Ectodermal cell (in vitro differentiated cells): ENCODE measurements around the gene APOA4. TPM values are rescaled to one million over a fixed set of nuclear protein-coding genes. Genes with fewer than 3 reads are reported as not detected.

Source experiments
- H3K27ac ChIP-seq: 2 replicates; pipeline ENCODE4 v1.7.0; 2013; ENCODE audit warnings: mild to moderate bottlenecking, low read depth, low read length; ENCODE audit not compliant: insufficient read depth, poor library complexity, severe bottlenecking
- H3K27me3 ChIP-seq: 2 replicates; pipeline ENCODE4 v1.7.0; 2013; ENCODE audit warnings: mild to moderate bottlenecking, low read length; ENCODE audit not compliant: insufficient read depth, control insufficient read depth, poor library complexity, severe bottlenecking
- H3K36me3 ChIP-seq: one replicate; pipeline ENCODE4 v1.7.0; 2013; ENCODE audit warnings: low read length; ENCODE audit not compliant: control insufficient read depth, insufficient read depth
- H3K4me1 ChIP-seq: one replicate; pipeline ENCODE4 v1.7.0; 2013; ENCODE audit warnings: low read length; ENCODE audit not compliant: control insufficient read depth, insufficient read depth
- H3K4me3 ChIP-seq: 2 replicates; pipeline ENCODE4 v1.7.0; 2013; ENCODE audit warnings: low read depth, low read length, control low read depth; ENCODE audit not compliant: insufficient read depth
- H3K9me3 ChIP-seq: 2 replicates; pipeline ENCODE4 v1.7.0; 2013; ENCODE audit warnings: mild to moderate bottlenecking, low read length, moderate library complexity; ENCODE audit not compliant: control insufficient read depth
- WGBS, 2 experiments: methylation state at CpG; one replicate each; pipeline ENCODE4 v1.1.7; 2013; ENCODE audit warnings: missing lambda C conversion rate in 2 of 2; 5-methylcytosine and 5-hydroxymethylcytosine counted together
- polyA plus RNA-seq, 4 experiments: library from polyadenylated mRNA; stranded (reverse); fragments of 50-300 nt; gene quantifications; one replicate each; pipeline ENCODE4 v1.2.3, GENCODE V29; 2013

APOA4 gene
- not detected for polyA plus RNA-seq (2013, experiment 1 of 4)
- 0.12 TPM for polyA plus RNA-seq (2013, experiment 2 of 4)
- polyA plus RNA-seq (2013, experiment 3 of 4) = 1.2 TPM
- polyA plus RNA-seq (2013, experiment 4 of 4) = 0.28 TPM

- no peak within 1 kb of the TSS for H3K27ac ChIP-seq
- H3K27me3 ChIP-seq = no peaks in the 10 kb centered on the region
- no peaks in the 10 kb centered on the region for H3K36me3 ChIP-seq
- H3K4me3 ChIP-seq = no peak within 1 kb of the TSS
- no peaks in the 10 kb centered on the region for H3K9me3 ChIP-seq
- 81 to 82% methylated on average over 14 to 16 of the region's 16 CpGs for WGBS, 2 experiments
- peaks cover 8% of the 10 kb centered on the region for H3K4me1 ChIP-seq
Measured at GRCh38 chr11:116823031-116823843, at the start of gene APOA4. TSS of gene APOA4 (minus strand) at chr11:116823304. CDS start at chr11:116823191, 113 bp downstream.

GRCh38 chr11:116871248-116871647, 48.1 kb upstream of the APOA4 start:
- H3K4me3 ChIP-seq = no peak overlapping the region

GRCh38 chr11:116870054-116870453, 47.0 kb upstream of the APOA4 start:
- no peaks in the 10 kb centered on the region for H3K9me3 ChIP-seq
- H3K36me3 ChIP-seq = peaks cover 44% of the 10 kb centered on the region
- H3K4me1 ChIP-seq = no peaks in the 10 kb centered on the region
- no peaks in the 10 kb centered on the region for H3K27me3 ChIP-seq
- H3K4me3 ChIP-seq = no peak overlapping the region
- no peak overlapping the region for H3K27ac ChIP-seq
- 93 to 95% methylated on average over 3 of the region's 3 CpGs for WGBS, 2 experiments

More at GRCh38 chr11:116871248-116871647, 48.1 kb upstream of the APOA4 start:
- Histone ChIP-seq H3K36me3 (peaks cover 39% of the 10 kb centered on the region), H3K27me3 (no peaks in the 10 kb centered on the region), H3K4me1 (no peaks in the 10 kb centered on the region), H3K9me3 (no peaks in the 10 kb centered on the region), H3K27ac (no peak overlapping the region)
- 92 to 93% methylated on average over 3 of the region's 3 CpGs for WGBS, 2 experiments

- Histone ChIP-seq H3K27me3 (no peaks in the 10 kb centered on the region), H3K4me3 (no peak overlapping the region), H3K4me1 (no peaks in the 10 kb centered on the region), H3K9me3 (no peaks in the 10 kb centered on the region), H3K36me3 (peaks cover 44% of the 10 kb centered on the region), H3K27ac (no peak overlapping the region)
- 89 to 93% methylated on average over 4 of the region's 4 CpGs for WGBS, 2 experiments
Measured at GRCh38 chr11:116869610-116870009, 46.5 kb upstream of the APOA4 start.

- Histone ChIP-seq H3K9me3 (no peaks in the 10 kb centered on the region), H3K27me3 (no peaks in the 10 kb centered on the region), H3K27ac (no peak overlapping the region), H3K4me1 (no peaks in the 10 kb centered on the region), H3K36me3 (peaks cover 36% of the 10 kb centered on the region), H3K4me3 (no peak overlapping the region)
- 86 to 97% methylated on average over 3 of the region's 3 CpGs for WGBS, 2 experiments
Measured at GRCh38 chr11:116868066-116868465, 45.0 kb upstream of the APOA4 start.

DNA sequence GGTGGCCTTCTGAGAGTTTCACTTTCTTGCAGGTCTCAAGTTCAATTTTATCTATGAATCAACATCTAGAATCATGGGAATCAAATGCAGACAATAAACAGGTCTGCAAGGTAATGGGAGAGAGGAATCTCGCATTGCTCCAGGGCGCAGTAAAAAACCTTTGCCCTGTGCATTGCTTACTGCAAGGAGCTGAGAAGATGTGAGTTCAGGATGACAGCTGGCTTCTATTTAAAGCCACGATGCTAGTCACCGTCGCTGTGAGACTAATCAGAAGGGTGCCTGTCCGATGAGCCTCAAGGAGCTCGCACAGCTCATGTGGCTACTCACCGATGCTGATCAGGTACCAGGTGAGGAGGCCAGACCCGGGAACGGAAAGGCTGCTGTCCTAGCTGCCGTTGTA, 44.5 kb upstream of the APOA4 start:
- no peaks in the 10 kb centered on the region for H3K4me1 ChIP-seq
- H3K4me3 ChIP-seq = no peak overlapping the region
- H3K36me3 ChIP-seq = peaks cover 36% of the 10 kb centered on the region
- no peaks in the 10 kb centered on the region for H3K27me3 ChIP-seq
- 97% methylated on average over 11 of the region's 11 CpGs for WGBS, 2 experiments
- no peak overlapping the region for H3K27ac ChIP-seq
- no peaks in the 10 kb centered on the region for H3K9me3 ChIP-seq

GRCh38 chr11:116866804-116867455, 43.8 kb upstream of the APOA4 start:
- H3K27ac ChIP-seq = no peak overlapping the region
- peaks cover 37% of the 10 kb centered on the region for H3K36me3 ChIP-seq
- H3K27me3 ChIP-seq = no peaks in the 10 kb centered on the region
- no peaks in the 10 kb centered on the region for H3K4me1 ChIP-seq
- H3K9me3 ChIP-seq = no peaks in the 10 kb centered on the region
- WGBS, 2 experiments = 91 to 98% methylated on average over 6 of the region's 6 CpGs
- H3K4me3 ChIP-seq = no peak overlapping the region

- Histone ChIP-seq H3K4me1 (no peaks in the 10 kb centered on the region), H3K27me3 (no peaks in the 10 kb centered on the region), H3K36me3 (peaks cover 38% of the 10 kb centered on the region), H3K27ac (no peak overlapping the region), H3K4me3 (no peak overlapping the region), H3K9me3 (no peaks in the 10 kb centered on the region)
- 97 to 100% methylated on average over 1 of the region's 1 CpG for WGBS, 2 experiments
Measured at GRCh38 chr11:116865696-116866095, 42.6 kb upstream of the APOA4 start.

- Histone ChIP-seq H3K9me3 (no peaks in the 10 kb centered on the region), H3K4me3 (no peak overlapping the region), H3K4me1 (no peaks in the 10 kb centered on the region), H3K27me3 (no peaks in the 10 kb centered on the region), H3K27ac (no peak overlapping the region), H3K36me3 (peaks cover 38% of the 10 kb centered on the region)
- WGBS, 2 experiments = 96 to 97% methylated on average over 5 of the region's 5 CpGs
Measured at GRCh38 chr11:116864531-116864930, 41.4 kb upstream of the APOA4 start.

DNA sequence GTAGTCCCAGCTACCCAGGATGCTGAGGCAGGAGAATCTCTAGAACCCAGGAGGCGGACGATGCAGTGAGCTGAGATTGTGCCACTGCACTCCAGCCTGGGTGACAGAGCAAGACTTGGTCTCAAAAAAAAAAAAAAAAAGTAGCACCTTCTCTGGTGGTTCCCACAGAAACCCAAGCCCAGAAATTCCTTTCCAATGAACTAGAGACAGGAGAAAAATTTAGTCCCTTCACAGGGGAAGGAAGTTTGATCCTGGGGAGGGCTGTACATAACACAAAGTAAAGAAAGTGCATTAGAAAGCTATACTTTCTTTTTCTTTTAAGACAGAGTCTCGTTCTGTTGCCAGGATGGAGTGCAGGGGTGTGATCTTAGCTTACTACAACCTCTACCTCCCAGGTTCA, 39.8 kb upstream of the APOA4 start:
- no peaks in the 10 kb centered on the region for H3K27me3 ChIP-seq
- H3K4me1 ChIP-seq = no peaks in the 10 kb centered on the region
- H3K4me3 ChIP-seq = no peak overlapping the region
- WGBS, 2 experiments = 93 to 97% methylated on average over 3 of the region's 3 CpGs
- H3K27ac ChIP-seq = no peak overlapping the region
- no peaks in the 10 kb centered on the region for H3K9me3 ChIP-seq
- H3K36me3 ChIP-seq = peaks cover 46% of the 10 kb centered on the region
